DMS 273 treated with DMSO at 0.1 percent for 48 hours (cell line): ENCODE results near the gene MRPS16.

Experiments
- DNase-seq: peaks from one replicate; lab custom pipeline; 2025; lab: John Stamatoyannopoulos, UW

Gene MRPS16

DNA sequence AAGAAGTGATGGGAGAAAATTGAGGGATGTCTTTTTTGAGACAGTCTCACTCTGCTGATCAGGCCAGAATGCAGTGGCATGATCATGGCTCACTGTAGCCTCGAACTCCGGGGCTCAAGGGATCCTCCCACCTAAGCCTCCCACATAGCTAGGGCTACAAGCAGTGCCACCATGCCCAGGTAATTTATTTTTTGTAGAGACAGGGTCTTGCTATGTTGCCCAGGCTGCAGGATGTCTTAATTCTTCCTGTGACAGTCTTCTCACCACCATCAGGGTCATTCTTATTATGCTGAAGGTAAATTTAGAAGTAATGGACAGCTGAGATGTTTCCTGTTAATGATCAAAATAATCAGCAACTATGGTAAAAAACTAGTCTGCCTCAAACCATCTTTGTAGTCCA is 12.5 kb downstream of the MRPS16 start:
- no peak for DNase-seq

DNA sequence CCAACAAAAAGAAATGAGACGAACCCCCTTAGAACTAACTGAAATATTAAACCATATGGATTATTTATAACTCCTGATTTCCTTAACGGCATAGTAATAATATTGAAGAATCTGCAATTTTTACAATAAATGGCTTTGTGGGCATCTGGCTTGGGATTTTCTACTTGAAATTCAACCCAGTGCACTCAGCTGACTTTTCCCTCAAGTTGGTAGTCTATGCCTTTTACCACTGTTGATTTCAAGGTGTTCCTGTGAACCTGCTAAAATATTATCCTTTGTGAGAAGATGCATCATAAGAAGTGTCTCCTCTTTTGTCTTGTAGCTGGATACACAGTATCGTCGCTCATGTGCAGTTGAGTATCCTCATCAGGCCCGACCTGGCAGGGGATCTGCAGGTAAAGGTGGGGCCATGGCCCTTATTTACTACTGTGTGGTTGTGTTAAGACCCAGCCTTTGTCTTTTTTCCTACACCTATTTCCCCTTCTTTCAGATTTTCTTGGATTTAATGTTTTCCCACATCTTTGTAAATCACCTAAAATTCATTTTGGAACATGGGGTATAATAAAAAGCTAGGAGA is 13.4 kb downstream of the MRPS16 start:
- no peak for DNase-seq

DNA sequence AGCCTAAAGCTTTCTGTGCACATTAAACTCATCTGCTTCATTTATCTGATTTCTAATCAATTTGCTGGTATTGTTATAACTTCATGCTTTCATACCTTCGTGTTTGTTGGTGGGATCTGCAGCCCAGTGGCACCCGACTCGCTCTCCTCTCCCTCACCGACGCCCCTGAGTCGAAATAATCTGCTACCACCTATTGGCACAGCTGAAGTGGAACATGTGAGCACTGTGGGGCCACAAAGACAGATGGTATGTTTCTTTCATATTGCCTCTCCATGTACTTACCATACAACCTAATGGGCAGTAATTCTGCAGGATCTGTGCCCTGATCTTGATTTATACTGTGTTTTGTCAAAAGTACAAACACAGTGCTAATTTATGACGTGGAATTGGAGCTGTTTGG is 17.7 kb downstream of the MRPS16 start:
- no peak for DNase-seq

DNA sequence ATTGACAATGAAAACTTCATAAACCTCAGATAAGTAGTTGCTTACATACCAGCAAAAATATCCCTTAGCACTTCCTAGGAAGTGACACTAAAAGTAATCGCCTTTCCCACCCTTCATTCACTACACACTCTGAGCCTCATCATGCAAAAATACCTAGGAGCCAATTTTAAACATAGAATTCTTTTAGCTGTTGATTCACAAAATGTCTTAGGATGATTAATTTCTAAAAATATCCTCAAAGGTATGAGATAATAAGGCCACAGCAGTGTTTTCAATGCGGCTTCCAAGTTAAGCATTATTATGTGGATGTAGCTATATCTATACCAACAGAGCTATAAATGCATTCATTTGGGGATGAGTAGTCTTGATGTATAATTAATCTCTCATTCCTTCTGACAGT is 18.6 kb downstream of the MRPS16 start:
- DNase-seq, result no peak

DNA sequence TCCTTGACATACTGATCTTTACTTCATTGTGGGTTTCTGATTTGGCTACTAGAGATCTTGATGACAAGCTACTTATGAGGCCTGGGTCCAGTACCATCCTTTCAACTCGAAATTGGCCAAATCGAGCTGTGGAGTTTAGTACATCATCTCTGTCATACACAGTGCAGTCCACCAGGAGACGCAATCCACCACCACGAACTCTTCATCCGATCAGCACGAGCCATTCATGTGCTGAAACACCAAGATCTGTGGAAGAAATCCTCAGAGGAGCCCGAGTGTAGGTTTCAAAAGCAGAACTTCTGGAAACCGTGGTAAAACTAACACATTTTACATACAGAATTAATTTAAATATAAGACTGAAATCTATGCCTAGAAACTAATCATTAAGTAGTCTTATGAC is 19.6 kb downstream of the MRPS16 start:
- no peak for DNase-seq

DNA sequence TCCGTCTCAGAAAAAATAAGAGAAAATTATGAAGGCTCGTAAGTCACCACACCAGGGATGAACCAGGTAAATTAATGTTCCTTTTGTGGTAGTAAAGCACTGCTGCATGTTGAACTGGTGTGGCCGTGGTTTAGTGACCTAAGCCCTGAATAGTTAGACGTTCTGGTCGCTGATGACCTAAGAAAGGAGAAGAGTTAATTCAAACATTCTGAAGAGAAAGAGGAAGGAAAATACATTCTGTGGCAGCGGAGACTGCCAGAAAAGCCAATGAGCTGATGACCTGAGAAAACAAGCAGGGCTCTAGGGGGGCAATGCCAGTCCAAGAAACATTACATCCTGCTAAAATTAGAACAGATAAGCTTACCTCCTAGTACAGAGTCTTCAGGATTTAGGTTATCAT is 22.9 kb downstream of the MRPS16 start:
- no peak for DNase-seq

DNA sequence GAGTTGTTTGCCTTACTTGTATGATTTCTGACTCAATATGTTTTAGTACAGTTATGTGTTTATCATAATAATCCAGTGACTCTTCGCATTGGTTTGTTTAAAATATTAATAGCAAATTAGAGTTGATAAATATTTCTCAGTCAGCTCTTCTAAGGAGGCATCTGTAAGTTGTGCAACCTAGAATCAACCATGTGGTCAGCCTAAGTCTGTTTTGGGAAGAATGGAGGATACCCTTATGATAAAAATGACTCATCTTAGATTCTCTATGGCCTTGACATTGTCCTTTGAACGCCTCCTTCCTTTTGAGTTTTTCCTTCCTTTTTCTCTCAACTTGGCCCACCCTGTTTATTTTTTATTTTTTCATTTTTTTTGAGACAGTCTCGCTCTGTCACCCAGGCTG is 24.2 kb downstream of the MRPS16 start:
- DNase-seq, result no peak

DNA sequence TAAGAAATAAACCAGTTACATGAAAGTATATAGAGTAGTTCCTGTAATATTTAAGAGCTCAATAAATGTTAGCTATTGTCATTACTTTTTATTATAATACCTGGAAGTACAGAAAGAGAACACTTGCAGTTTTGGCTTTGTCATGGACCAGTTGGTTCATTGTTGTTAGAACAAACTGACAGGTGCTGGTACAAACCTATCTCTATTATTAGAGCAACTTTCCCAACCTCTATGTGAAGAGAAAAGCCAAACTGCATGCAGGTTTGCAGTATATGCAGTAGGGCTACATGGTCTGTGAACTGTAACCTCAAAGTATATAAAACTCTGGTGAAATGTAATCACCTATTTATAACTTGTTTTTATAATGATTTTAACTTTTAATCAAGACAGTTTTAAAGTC is 25.8 kb downstream of the MRPS16 start:
- DNase-seq, result no peak

DNA sequence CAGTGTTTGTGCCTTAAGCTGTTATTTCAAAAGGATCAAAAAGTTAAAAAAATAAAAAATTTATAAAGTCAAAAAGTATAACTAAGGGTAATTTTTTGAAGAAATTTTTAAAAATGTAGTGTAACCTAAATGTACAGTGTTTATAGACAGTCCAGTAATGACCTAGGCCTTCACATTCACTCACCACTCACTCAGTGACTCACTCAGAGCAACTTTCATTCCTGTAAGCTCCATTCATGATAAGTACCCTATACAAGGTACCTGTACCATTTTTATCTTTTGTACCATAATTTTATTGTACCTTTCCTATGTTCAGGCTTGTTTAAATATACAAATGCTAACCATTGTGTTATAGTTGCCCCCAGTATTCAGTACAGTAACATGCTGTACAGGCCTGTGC is 26.9 kb downstream of the MRPS16 start:
- no peak for DNase-seq

DNA sequence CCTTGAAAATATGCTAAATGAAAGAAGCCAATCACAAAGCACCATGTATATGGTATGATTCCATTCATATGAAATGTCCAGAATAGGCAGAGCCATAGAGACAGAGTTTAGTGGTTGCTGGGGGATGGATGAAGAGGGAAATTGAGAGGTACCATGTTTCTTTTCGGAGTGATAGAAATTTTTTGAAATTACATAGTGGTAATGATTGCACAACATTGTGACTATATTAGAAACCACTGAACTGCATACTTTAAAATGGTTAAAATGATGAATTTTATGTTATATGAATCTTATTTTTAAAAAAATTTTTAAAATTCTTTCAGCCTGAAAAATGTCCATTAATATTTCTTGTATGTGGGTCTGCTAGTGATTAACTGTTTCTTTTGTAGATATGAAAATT is 31.5 kb downstream of the MRPS16 start:
- no peak for DNase-seq

DNA sequence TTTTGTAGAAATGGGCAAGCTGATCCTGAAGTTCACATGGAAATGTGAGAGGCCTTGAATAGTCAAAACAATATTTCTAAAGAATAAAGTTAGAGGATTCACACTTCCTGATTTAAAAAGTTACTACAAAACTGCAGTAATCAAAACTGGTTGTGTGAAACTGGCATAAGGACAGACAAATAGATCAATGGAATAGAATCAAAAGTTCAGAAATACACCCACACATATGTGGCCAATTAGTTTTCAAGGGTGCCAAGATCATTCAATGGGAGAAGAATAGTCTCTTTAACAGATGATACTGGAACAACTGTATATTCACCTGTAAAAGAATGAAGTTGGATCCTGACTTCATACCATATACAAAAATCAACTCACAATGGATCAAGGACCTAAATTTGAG is 33.1 kb downstream of the MRPS16 start:
- DNase-seq, result no peak

DNA sequence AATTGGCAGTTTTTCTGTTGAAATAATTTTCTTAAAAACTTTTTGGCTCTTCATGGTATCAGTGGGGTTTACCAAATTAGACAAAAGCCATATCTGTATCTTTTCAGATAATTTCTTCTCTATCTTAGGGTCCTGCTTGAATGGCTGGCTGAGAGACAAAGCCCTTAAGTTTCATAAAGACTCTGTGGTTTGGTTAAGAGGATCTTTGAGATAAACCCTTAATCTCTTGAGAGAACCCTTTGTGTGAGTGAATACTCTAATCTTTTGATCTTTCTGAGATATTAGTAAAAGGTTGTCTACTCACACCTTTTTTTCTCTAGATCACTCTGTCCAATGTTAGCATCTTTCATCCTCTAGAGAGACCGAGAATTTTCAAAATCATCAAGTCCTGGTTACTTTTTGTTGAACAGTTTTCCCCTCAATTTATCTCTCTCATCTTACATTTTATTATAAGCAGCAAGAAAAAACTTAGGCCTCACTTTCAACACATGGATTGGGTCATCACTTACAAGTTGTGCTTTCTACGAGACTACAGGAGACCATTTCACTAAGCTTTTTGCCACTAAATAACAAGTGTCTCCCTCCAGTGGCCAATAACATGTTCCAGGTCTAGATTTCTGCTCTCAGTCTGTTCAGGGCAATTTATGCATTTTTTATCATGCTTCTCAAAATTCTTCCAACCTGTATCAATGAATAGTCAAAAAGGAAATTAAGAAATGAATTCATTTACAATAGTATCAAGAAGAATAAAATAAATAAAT is 33.8 kb downstream of the MRPS16 start:
- DNase-seq, result no peak

DNA sequence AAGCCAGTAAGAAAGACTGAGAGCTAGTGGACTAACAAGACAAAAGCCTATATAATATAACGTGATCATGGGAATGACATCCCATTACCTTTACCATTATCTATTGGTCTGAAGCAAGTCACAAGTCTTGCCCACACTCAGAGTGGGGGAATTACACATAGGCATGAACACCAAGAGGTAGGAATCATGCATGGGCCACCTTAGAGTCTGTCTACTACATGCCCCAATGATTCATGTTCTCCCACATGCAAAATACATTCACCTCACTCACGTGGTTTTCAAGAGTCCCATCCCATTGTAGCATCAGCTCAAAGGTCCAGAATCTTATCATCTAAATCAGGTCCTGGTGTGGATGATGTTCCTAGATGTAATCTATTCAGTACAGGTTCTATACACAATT is 34.8 kb downstream of the MRPS16 start:
- DNase-seq, result no peak

DNA sequence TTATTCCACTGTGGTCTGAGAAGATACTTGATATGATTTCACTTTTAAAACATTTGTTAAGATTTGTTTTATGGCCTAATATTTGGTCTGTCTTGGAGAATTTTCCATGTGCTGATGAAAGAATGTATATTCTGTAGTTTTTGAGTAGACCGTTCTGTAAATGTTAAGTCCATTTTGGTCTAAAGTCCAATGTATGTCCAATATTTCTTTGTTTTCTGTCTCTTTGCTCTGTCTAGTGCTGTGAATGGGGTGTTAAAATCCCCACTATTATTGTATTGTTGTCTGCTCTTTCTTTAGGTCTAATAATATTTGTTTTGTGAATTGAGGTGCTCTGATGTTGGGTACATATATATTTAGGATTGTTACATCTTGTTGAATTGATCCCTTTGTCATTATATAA is 36.7 kb downstream of the MRPS16 start:
- no peak for DNase-seq

DNA sequence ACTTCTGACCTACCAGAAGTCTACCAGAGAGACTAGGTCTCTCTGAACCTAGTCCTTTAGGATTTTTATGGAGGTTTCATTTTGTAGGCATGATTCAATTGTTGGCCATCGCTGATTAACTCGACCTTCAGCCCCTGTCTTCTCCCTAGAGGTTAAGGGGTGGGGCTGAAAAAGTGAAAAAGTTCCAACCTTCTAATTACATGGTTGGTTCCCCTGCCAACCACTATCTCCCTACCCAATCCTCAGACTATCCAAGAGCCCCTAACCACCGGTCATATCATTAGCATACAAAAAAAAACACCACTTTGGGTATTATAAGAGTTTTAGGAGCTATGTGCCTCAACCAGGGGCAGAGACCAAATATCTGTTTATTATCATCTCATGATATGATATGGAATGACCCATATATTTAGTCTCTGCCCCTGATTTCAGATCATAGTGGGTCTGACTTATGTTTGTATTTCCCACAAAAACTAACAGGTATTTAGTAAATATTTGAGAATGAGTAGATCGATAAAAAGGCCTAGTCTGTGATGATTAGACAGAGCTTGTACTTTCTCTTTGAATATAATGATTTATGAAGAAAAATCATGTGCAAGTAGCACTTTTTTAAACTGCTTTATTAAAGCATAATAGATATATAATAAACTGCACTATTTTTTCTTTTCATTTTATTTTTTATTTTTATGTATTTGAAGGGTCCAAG is 41.2 kb downstream of the MRPS16 start:
- DNase-seq, result no peak

DNA sequence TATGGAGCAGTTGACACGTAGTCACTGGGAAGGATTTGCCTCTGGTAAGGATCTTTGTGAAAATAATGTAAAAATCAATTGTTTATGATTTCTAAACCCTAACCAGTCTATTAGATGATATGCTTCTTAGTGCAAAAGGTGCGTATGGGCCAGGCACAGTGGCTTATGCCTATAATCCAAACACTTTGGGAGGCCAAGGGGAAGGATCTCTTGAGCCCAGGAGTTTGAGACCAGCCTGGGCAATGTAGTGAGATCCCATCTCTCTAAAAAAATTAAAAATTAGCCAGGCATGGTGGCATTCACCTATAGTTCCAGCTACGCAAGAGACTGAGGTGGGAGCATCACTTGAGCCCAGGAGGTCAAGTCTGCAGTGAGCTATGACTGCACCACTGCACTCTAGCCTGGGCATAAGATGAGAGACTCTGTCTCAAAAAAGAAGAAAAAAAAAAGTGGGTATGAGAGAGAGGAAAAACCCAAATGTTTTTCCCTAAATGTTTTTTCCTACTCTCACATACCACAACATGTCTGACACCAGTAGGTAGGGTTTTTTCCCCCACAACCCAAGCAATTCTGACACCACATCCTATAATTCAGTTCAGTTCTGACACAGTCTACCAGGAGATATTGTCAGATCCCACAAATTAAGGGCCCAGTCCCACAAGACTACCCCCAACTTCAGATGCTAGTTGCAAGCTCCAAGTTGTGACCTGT is 41.9 kb downstream of the MRPS16 start:
- no peak for DNase-seq

DNA sequence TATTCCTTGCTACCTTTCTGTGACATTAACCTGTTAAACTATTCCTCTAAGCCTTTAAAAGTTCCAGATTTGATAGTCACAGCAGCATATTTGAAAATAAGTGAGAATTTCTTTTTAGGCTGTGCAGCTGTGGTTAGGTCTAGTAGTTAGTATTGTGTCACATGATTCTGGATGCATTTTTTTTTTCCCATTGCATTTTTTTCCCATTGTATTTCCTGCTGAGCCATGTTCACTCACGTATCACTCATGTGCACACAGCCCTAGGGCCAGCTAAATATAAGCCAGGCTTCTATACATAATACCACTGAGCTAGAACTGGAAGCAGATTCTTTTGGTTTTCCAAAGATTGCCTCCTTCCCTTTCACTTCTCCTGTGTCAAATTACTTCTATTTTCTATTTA is 42.7 kb downstream of the MRPS16 start:
- no peak for DNase-seq

DNA sequence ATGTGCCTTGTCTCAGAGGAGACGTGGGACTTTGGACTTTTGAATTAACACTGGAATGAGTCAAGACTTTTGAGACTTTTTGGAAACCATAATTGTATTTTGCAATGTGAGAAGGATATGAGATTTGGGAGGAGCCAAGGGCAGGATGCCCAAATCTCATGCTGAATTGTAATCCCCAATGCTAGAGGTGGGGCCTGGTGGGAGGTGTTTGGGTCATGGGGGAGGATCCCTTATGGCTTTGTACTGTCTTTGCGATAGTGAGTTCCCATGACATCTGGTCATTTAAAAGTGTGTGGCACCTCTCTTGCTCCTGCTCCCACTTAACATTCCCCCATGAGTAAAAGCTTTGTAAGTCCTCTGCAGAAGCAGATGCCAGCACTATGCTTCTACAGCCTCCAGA is 44.6 kb downstream of the MRPS16 start:
- DNase-seq, result no peak

DNA sequence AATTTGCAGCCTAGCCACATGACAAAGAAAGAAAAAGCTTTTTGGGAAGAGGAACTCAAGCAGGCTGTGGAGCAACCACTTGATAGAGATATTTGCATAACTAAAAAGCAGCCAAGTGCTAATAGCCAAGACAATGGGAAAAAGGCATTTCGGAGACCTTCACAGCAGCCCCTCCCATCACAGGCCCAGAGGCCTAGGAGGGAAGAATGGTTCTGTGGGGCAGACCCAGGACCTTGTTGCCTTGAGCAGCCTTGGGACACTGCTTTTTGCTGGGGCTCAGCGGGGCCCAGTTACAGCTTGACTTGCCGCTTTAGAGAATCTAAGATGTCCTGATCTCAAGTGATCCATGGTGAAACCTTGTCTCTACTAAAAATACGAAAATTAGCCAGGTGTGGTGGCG is 46.1 kb downstream of the MRPS16 start:
- no peak for DNase-seq

DNA sequence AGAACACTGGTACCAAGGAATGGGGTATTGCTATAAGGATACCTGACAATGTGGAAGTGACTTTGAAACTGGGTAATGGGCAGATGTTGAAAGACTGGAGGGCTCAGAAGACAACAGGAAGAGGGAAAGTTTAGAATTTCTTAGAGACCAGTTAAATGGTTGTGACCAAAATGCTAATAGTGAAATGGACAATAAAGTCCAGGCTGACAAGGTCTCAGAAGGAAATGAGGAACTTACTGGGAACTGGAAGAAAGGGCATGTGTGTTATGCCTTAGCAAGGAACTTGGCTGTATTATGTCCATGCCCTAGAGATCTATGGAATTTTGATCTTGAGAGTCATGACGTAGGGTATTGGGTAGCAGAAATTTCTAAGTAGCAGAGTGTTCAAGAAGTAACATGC is 46.6 kb downstream of the MRPS16 start:
- DNase-seq, result no peak

DNA sequence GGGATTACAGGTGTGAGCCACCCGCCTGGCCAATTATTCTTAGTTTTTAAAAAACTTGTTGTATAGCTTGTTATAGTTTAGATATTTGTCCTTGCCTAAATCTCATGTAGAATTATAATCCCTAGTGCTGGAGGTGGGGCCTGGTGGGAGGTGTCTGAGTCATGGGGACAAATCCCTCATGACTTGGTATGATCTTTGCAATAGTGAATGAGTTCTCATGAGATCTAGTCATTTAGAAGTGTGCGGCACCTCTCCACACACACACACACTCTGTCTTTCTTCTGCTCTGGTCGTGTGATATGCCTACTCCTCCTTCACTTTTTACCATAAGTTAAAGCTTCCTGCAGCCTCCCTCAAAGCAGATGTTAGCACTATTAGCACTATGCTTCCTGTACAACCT is 47.4 kb downstream of the MRPS16 start:
- no peak for DNase-seq
